ENCODE results near the gene ERC2. TPM values are rescaled to one million over a fixed set of nuclear protein-coding genes. Genes with fewer than 3 reads are reported as not detected.

Gene ERC2
- total and polyA plus RNA-seq, 2 donors (not counting 3 experiments of a cell fraction or from before 2014, with no cell fraction given): 5.6 to 15.5 TPM

- H4K20me1 ChIP-seq (replicated peaks; ENCODE audit: control insufficient read depth, extremely low read depth, insufficient read depth, low read length): no peaks in the 10 kb centered on the region
- no peak overlapping the region for H2AFZ ChIP-seq (ENCODE audit: low read depth, low read length)
- intact Hi-C loops (cut with micrococcal nuclease) (no loop called here), dilution Hi-C loops (cut with MboI; ENCODE audit: extremely low pct_ligation_motif_present, low sequenced_read_pairs) (no loop called here)
- no peaks in the 10 kb centered on the region for H3K9me1 ChIP-seq (replicated peaks; ENCODE audit: control insufficient read depth, extremely low read depth, insufficient read depth, low read length)
- H3K27ac ChIP-seq (ENCODE audit: insufficient read depth, low read depth, low read length): no peak overlapping the region
- H3K27me3 ChIP-seq (ENCODE audit: control insufficient read depth in 2 of 2, insufficient read depth in 2 of 2, low read length in 2 of 2): no peaks in the 10 kb centered on the region
- no peak overlapping the region for H3K4me3 ChIP-seq (replicated peaks in 1 of 3; ENCODE audit: insufficient read depth in 1 of 3, low read depth in 1 of 3, low read length in 3 of 3)
- ChIA-PET POLR2A (no interaction called here), CTCF (no interaction called here)
- H3K4me1 ChIP-seq (ENCODE audit: control insufficient read depth, extremely low read depth, insufficient read depth, low read length): no peaks in the 10 kb centered on the region
- no TSS peak for BruUV-seq (replicated peaks)
- FAIRE-seq: no peak
- no peaks in the 10 kb centered on the region for H3K79me2 ChIP-seq (ENCODE audit: control insufficient read depth, insufficient read depth, low read length)
- DNase-seq (ENCODE audit: low read depth, low spot score): no peak
- no peaks in the 10 kb centered on the region for H3K36me3 ChIP-seq (ENCODE audit: control insufficient read depth in 2 of 2, extremely low read depth in 1 of 2, insufficient read depth in 2 of 2, low read length in 2 of 2)
- no peak overlapping the region for H3K9ac ChIP-seq (replicated peaks; ENCODE audit: extremely low read depth, insufficient read depth, low read length)
- H3K4me2 ChIP-seq (ENCODE audit: insufficient read depth, low read length): no peak overlapping the region
- TF ChIP-seq JUN (IDR thresholded peaks at IDR 0.05; ENCODE audit: borderline replicate concordance, insufficient read depth, insufficient read length, low read depth): no peak
- TF ChIP-seq GATA2 (IDR thresholded peaks at IDR 0.05; ENCODE audit: insufficient read depth, insufficient read length, low read depth, low read length): no peak
- TF ChIP-seq POLR2AphosphoS5 (IDR thresholded peaks at IDR 0.05; ENCODE audit: insufficient read depth, low read depth, low read length): no peak
- TF ChIP-seq, protein P1, sequence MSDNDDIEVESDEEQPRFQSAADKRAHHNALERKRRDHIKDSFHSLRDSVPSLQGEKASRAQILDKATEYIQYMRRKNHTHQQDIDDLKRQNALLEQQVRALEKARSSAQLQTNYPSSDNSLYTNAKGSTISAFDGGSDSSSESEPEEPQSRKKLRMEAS (IDR thresholded peaks at IDR 0.05; ENCODE audit: insufficient read depth, insufficient read length): no peak
- TF ChIP-seq EZH2 (IDR thresholded peaks at IDR 0.05; ENCODE audit: borderline replicate concordance, low read depth, low read length, severe bottlenecking): no peak
- no peak for TF ChIP-seq POLR2A (IDR thresholded peaks at IDR 0.05; ENCODE audit: low read depth, low read length)
- no peak for TF ChIP-seq MYC (IDR thresholded peaks at IDR 0.05; ENCODE audit: low read depth, low read length)
- TF ChIP-seq FOS (IDR thresholded peaks at IDR 0.05; ENCODE audit: borderline replicate concordance, insufficient read depth, low read length): no peak
- H3K9me3 ChIP-seq (replicated peaks; ENCODE audit: control insufficient read depth, insufficient read depth, low read length): no peaks in the 10 kb centered on the region
Observed at GRCh38 chr3:55661571-55661970, 806.7 kb downstream of the ERC2 start.

- Histone ChIP-seq H2AFZ (ENCODE audit: low read depth, low read length) (no peak overlapping the region), H3K9ac (replicated peaks; ENCODE audit: extremely low read depth, insufficient read depth, low read length) (no peak overlapping the region), H3K9me3 (replicated peaks; ENCODE audit: control insufficient read depth, insufficient read depth, low read length) (no peaks in the 10 kb centered on the region), H3K27ac (ENCODE audit: insufficient read depth, low read depth, low read length) (no peak overlapping the region), H4K20me1 (replicated peaks; ENCODE audit: control insufficient read depth, extremely low read depth, insufficient read depth, low read length) (no peaks in the 10 kb centered on the region), H3K4me2 (ENCODE audit: insufficient read depth, low read length) (no peak overlapping the region), H3K36me3 (ENCODE audit: control insufficient read depth in 2 of 2, extremely low read depth in 1 of 2, insufficient read depth in 2 of 2, low read length in 2 of 2) (no peaks in the 10 kb centered on the region), H3K4me1 (ENCODE audit: control insufficient read depth, extremely low read depth, insufficient read depth, low read length) (no peaks in the 10 kb centered on the region), H3K79me2 (ENCODE audit: control insufficient read depth, insufficient read depth, low read length) (no peaks in the 10 kb centered on the region), H3K27me3 (ENCODE audit: control insufficient read depth in 2 of 2, insufficient read depth in 2 of 2, low read length in 2 of 2) (no peaks in the 10 kb centered on the region), H3K4me3 (replicated peaks in 1 of 3; ENCODE audit: insufficient read depth in 1 of 3, low read depth in 1 of 3, low read length in 3 of 3) (no peak overlapping the region), H3K9me1 (replicated peaks; ENCODE audit: control insufficient read depth, extremely low read depth, insufficient read depth, low read length) (no peaks in the 10 kb centered on the region)
- FAIRE-seq: no peak
- no peak for DNase-seq (ENCODE audit: low read depth, low spot score)
- BruUV-seq (replicated peaks): no TSS peak
- TF ChIP-seq CTCF (IDR thresholded peaks at IDR 0.05; ENCODE audit: extremely low read depth in 1 of 2, insufficient read depth in 1 of 2, low read depth in 1 of 2, low read length in 2 of 2) (no peak), JUN (IDR thresholded peaks at IDR 0.05; ENCODE audit: borderline replicate concordance, insufficient read depth, insufficient read length, low read depth) (no peak), POLR2AphosphoS5 (IDR thresholded peaks at IDR 0.05; ENCODE audit: insufficient read depth, low read depth, low read length) (no peak), EZH2 (IDR thresholded peaks at IDR 0.05; ENCODE audit: borderline replicate concordance, low read depth, low read length, severe bottlenecking) (no peak), MYC (IDR thresholded peaks at IDR 0.05; ENCODE audit: low read depth, low read length) (no peak), FOS (IDR thresholded peaks at IDR 0.05; ENCODE audit: borderline replicate concordance, insufficient read depth, low read length) (no peak), GATA2 (IDR thresholded peaks at IDR 0.05; ENCODE audit: insufficient read depth, insufficient read length, low read depth, low read length) (no peak), POLR2A (IDR thresholded peaks at IDR 0.05; ENCODE audit: low read depth, low read length) (no peak)
- TF ChIP-seq, protein P1 (IDR thresholded peaks at IDR 0.05; ENCODE audit: insufficient read depth, insufficient read length): no peak
- POLR2A ChIA-PET: no interaction called here
- intact Hi-C loops (cut with micrococcal nuclease) (no loop called here), dilution Hi-C loops (cut with MboI; ENCODE audit: extremely low pct_ligation_motif_present, low sequenced_read_pairs) (no loop called here)
- CTCF ChIA-PET: no interaction called here
Observed at GRCh38 chr3:55661141-55661540, 807.1 kb downstream of the ERC2 start.
